ENCODE measurements around the gene KCNJ10.

GRCh38 chr1:160083968-160084770 is 14.2 kb upstream of the KCNJ10 start:
- TF ChIP-seq POLR2A (IDR thresholded peaks at IDR 0.05), result no peak
- TF ChIP-seq, protein P1, sequence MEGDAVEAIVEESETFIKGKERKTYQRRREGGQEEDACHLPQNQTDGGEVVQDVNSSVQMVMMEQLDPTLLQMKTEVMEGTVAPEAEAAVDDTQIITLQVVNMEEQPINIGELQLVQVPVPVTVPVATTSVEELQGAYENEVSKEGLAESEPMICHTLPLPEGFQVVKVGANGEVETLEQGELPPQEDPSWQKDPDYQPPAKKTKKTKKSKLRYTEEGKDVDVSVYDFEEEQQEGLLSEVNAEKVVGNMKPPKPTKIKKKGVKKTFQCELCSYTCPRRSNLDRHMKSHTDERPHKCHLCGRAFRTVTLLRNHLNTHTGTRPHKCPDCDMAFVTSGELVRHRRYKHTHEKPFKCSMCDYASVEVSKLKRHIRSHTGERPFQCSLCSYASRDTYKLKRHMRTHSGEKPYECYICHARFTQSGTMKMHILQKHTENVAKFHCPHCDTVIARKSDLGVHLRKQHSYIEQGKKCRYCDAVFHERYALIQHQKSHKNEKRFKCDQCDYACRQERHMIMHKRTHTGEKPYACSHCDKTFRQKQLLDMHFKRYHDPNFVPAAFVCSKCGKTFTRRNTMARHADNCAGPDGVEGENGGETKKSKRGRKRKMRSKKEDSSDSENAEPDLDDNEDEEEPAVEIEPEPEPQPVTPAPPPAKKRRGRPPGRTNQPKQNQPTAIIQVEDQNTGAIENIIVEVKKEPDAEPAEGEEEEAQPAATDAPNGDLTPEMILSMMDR (IDR thresholded peaks at IDR 0.05), result peak; percentile 60 to 87 (median 78)
